ENCODE data around the gene CFAP251. TPM values are rescaled to one million over a fixed set of nuclear protein-coding genes. Genes with fewer than 3 reads are reported as not detected.

Gene CFAP251
- total and polyA plus RNA-seq, 2 of the 13 experiments (the other 11 are each of a cell fraction or from before 2014, with no cell fraction given) = 0.30 to 0.42 TPM

DNA sequence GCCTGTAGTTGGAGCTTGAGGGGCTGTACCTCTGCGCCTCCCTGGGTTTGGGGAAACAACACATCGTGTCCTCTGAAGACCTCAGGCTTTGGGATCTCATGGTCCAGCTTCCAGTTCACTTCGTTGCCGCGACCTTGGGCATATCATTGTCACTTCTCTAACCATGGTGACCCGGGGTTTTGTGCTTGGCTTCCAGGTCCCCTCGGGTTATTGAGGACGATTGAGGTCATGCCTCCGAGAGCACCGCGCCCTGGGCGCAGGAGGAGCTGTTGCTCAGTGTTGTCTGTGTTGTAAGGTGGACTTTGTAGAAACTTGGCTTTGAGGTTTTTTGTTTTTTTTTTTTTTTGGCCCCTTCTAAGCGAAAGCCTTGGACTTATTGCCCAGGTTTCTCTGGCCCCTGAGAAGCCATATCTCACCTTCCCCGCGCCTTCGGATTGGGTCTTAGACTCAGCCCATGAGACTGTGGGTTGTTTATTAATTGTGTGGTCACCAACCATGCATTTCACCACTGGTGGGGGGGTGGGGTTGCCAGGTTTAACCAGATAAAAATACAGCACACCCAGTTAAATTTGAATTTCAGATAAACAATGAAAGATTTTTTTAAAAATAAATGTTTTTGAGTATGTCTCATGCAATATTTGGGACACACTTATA, 105.9 kb downstream of the CFAP251 start (continued):
- TF ChIP-seq ZNF460 (CRISPR knock-in tag; IDR thresholded peaks at IDR 0.05; ENCODE audit: borderline replicate concordance) = no peak
- no peak for TF ChIP-seq REL (CRISPR knock-in tag; conservative IDR thresholded peaks at IDR 0.05)
- TF ChIP-seq RXRB (CRISPR knock-in tag; IDR thresholded peaks at IDR 0.05; ENCODE audit: borderline replicate concordance) = peak; percentile 53
- 0 out of 2 replicates have a peak, but pooled peaks have one; percentile 1 for TF ChIP-seq ZBTB7B (CRISPR knock-in tag; IDR thresholded peaks at IDR 0.05)
- TF ChIP-seq ZZZ3 (CRISPR knock-in tag; IDR thresholded peaks at IDR 0.05; ENCODE audit: borderline replicate concordance) = no peak
- 0 out of 2 replicates have a peak, but pooled peaks have one; percentile 9 for TF ChIP-seq RARA (CRISPR knock-in tag; IDR thresholded peaks at IDR 0.05)
- TF ChIP-seq RBM39 (IDR thresholded peaks at IDR 0.05; ENCODE audit: low read depth, low read length, poor library complexity, severe bottlenecking) = peak; percentile 9
- TF ChIP-seq, protein P1, sequence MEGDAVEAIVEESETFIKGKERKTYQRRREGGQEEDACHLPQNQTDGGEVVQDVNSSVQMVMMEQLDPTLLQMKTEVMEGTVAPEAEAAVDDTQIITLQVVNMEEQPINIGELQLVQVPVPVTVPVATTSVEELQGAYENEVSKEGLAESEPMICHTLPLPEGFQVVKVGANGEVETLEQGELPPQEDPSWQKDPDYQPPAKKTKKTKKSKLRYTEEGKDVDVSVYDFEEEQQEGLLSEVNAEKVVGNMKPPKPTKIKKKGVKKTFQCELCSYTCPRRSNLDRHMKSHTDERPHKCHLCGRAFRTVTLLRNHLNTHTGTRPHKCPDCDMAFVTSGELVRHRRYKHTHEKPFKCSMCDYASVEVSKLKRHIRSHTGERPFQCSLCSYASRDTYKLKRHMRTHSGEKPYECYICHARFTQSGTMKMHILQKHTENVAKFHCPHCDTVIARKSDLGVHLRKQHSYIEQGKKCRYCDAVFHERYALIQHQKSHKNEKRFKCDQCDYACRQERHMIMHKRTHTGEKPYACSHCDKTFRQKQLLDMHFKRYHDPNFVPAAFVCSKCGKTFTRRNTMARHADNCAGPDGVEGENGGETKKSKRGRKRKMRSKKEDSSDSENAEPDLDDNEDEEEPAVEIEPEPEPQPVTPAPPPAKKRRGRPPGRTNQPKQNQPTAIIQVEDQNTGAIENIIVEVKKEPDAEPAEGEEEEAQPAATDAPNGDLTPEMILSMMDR (CRISPR knock-in tag; IDR thresholded peaks at IDR 0.05) = peak; percentile 13
- no peak for TF ChIP-seq ZNF276 (CRISPR knock-in tag; IDR thresholded peaks at IDR 0.05; ENCODE audit: low read depth)
- TF ChIP-seq, protein P2, sequence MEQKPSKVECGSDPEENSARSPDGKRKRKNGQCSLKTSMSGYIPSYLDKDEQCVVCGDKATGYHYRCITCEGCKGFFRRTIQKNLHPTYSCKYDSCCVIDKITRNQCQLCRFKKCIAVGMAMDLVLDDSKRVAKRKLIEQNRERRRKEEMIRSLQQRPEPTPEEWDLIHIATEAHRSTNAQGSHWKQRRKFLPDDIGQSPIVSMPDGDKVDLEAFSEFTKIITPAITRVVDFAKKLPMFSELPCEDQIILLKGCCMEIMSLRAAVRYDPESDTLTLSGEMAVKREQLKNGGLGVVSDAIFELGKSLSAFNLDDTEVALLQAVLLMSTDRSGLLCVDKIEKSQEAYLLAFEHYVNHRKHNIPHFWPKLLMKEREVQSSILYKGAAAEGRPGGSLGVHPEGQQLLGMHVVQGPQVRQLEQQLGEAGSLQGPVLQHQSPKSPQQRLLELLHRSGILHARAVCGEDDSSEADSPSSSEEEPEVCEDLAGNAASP (CRISPR knock-in tag; IDR thresholded peaks at IDR 0.05; ENCODE audit: borderline replicate concordance) = peak; percentile 80; the same call in 1 of the 2 replicates
- TF ChIP-seq, protein P3, sequence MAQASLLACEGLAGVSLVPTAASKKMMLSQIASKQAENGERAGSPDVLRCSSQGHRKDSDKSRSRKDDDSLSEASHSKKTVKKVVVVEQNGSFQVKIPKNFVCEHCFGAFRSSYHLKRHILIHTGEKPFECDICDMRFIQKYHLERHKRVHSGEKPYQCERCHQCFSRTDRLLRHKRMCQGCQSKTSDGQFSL (CRISPR knock-in tag; IDR thresholded peaks at IDR 0.05) = peak; percentile 58; the same call in 1 of the 2 replicates
- 0 out of 2 replicates have a peak, but pooled peaks have one; percentile 18 for TF ChIP-seq MYPOP (CRISPR knock-in tag; IDR thresholded peaks at IDR 0.05)
- no peak for TF ChIP-seq RFX5 (IDR thresholded peaks at IDR 0.05; ENCODE audit: low read depth, low read length)
- TF ChIP-seq, protein P4, sequence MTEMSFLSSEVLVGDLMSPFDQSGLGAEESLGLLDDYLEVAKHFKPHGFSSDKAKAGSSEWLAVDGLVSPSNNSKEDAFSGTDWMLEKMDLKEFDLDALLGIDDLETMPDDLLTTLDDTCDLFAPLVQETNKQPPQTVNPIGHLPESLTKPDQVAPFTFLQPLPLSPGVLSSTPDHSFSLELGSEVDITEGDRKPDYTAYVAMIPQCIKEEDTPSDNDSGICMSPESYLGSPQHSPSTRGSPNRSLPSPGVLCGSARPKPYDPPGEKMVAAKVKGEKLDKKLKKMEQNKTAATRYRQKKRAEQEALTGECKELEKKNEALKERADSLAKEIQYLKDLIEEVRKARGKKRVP (CRISPR knock-in tag; IDR thresholded peaks at IDR 0.05) = no peak
- no peak for TF ChIP-seq NFATC3 (CRISPR knock-in tag; IDR thresholded peaks at IDR 0.05)
- TF ChIP-seq, protein P5, sequence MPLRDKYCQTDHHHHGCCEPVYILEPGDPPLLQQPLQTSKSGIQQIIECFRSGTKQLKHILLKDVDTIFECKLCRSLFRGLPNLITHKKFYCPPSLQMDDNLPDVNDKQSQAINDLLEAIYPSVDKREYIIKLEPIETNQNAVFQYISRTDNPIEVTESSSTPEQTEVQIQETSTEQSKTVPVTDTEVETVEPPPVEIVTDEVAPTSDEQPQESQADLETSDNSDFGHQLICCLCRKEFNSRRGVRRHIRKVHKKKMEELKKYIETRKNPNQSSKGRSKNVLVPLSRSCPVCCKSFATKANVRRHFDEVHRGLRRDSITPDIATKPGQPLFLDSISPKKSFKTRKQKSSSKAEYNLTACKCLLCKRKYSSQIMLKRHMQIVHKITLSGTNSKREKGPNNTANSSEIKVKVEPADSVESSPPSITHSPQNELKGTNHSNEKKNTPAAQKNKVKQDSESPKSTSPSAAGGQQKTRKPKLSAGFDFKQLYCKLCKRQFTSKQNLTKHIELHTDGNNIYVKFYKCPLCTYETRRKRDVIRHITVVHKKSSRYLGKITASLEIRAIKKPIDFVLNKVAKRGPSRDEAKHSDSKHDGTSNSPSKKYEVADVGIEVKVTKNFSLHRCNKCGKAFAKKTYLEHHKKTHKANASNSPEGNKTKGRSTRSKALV (CRISPR knock-in tag; IDR thresholded peaks at IDR 0.05) = peak; percentile 93
